ENCODE data around the gene HOXB6. TPM values are rescaled to one million over a fixed set of nuclear protein-coding genes. Genes with fewer than 3 reads are reported as not detected.
A peak's percentile ranks its signal among the peaks of the same experiment; 100 is the strongest.

Gene HOXB6
- total RNA-seq, 5 donors from 2014 or later (not counting 1 experiment from before 2014, with no cell fraction given): 0.16 to 0.33 TPM; not detected in 3

GRCh38 chr17:48575673-48576478 is 28.9 kb downstream of the HOXB6 start:
- POLR2A ChIA-PET: no interaction called here
- Mint-ChIP-seq H3K4me3 (peak overlapping the region in 2 of 3 donors; percentile 17 to 55), H3K27ac (peak overlapping the region in 1 of 2 donors; percentile 43), H3K4me1 (peaks cover 23 to 46% (median 32%) of the 10 kb centered on the region in 3 donors), H3K36me3 (peaks cover 7% of the 10 kb centered on the region), H3K27me3 (peaks cover 22 to 24% of the 10 kb centered on the region in 2 donors), H3K9me3 (no peaks in the 10 kb centered on the region)
- H3K4me1 ChIP-seq (ENCODE audit: control insufficient read depth in 1 of 2, extremely low read depth in 1 of 2, insufficient read depth in 2 of 2, low read length in 2 of 2): peaks cover 8 to 42% of the 10 kb centered on the region in 2 experiments
- no peak overlapping the region for H3K4me3 ChIP-seq (ENCODE audit: control insufficient read depth in 1 of 2, extremely low read depth in 1 of 2, low read length in 1 of 2)
- no peaks in the 10 kb centered on the region for H3K9me3 ChIP-seq
- CTCF ChIA-PET: interaction anchor here in 1 of 2 donors (0.5 to 1.0 kb wide), 3 partner anchors 34 to 310 kb away, joined by 3 read pairs; no protein-coding TSS in a partner anchor
- peaks cover 0 to 4% of the 10 kb centered on the region in 2 donors for H3K36me3 ChIP-seq (ENCODE audit: control insufficient read depth in 2 of 2, extremely low read depth in 1 of 2, insufficient read depth in 1 of 2, low read length in 1 of 2)
- no peak overlapping the region for H3K27ac ChIP-seq (ENCODE audit: low read length)
- ATAC-seq (replicated peaks in 1 of 4) (no peak), DNase-seq (no peak)
- peaks cover 0 to 45% of the 10 kb centered on the region in 2 experiments for H3K27me3 ChIP-seq (replicated peaks in 1 of 2; ENCODE audit: control insufficient read depth in 2 of 2, extremely low read depth in 1 of 2, insufficient read depth in 2 of 2, low read length in 1 of 2)
- 91% methylated on average over 13 of the region's 22 CpGs for WGBS (ENCODE audit: insufficient coverage)

GRCh38 chr17:48575066-48575582 is 29.7 kb downstream of the HOXB6 start:
- DNase-seq (no peak), ATAC-seq (replicated peaks in 1 of 4) (no peak)
- H3K27me3 ChIP-seq (replicated peaks in 1 of 2; ENCODE audit: control insufficient read depth in 2 of 2, extremely low read depth in 1 of 2, insufficient read depth in 2 of 2, low read length in 1 of 2): peaks cover 0 to 42% of the 10 kb centered on the region in 2 experiments
- Mint-ChIP-seq H3K9me3 (no peaks in the 10 kb centered on the region), H3K4me1 (peaks cover 17 to 39% (median 27%) of the 10 kb centered on the region in 3 donors), H3K27me3 (peaks cover 15 to 17% of the 10 kb centered on the region in 2 donors), H3K4me3 (no peak overlapping the region), H3K36me3 (peaks cover 7% of the 10 kb centered on the region), H3K27ac (no peak overlapping the region)
- H3K9me3 ChIP-seq: no peaks in the 10 kb centered on the region
- POLR2A ChIA-PET: no interaction called here
- 100% methylated on average over 2 of the region's 7 CpGs for WGBS (ENCODE audit: insufficient coverage)
- H3K27ac ChIP-seq (ENCODE audit: low read length): no peak overlapping the region
- H3K4me3 ChIP-seq (ENCODE audit: control insufficient read depth in 1 of 2, extremely low read depth in 1 of 2, low read length in 1 of 2): no peak overlapping the region
- H3K36me3 ChIP-seq (ENCODE audit: control insufficient read depth in 2 of 2, extremely low read depth in 1 of 2, insufficient read depth in 1 of 2, low read length in 1 of 2): peaks cover 0 to 4% of the 10 kb centered on the region in 2 donors
- peaks cover 8 to 36% of the 10 kb centered on the region in 2 experiments for H3K4me1 ChIP-seq (ENCODE audit: control insufficient read depth in 1 of 2, extremely low read depth in 1 of 2, insufficient read depth in 2 of 2, low read length in 2 of 2)
- CTCF ChIA-PET: interaction anchor here in 1 of 2 donors (0.5 to 1.4 kb wide), 4 partner anchors 12 to 309 kb away, joined by 3 to 9 read pairs (median 4); partner anchors contain the start of gene HOXB5

- H3K4me1 ChIP-seq (ENCODE audit: control insufficient read depth in 1 of 2, extremely low read depth in 1 of 2, insufficient read depth in 2 of 2, low read length in 2 of 2): peaks cover 8 to 32% of the 10 kb centered on the region in 2 experiments
- H3K9me3 ChIP-seq: no peaks in the 10 kb centered on the region
- H3K27me3 ChIP-seq (replicated peaks in 1 of 2; ENCODE audit: control insufficient read depth in 2 of 2, extremely low read depth in 1 of 2, insufficient read depth in 2 of 2, low read length in 1 of 2): peaks cover 0 to 38% of the 10 kb centered on the region in 2 experiments
- 100% methylated on average over 3 of the region's 8 CpGs for WGBS (ENCODE audit: insufficient coverage)
- no peak overlapping the region for H3K27ac ChIP-seq (ENCODE audit: low read length)
- Mint-ChIP-seq H3K9me3 (no peaks in the 10 kb centered on the region), H3K27me3 (peaks cover 9 to 18% of the 10 kb centered on the region in 2 donors), H3K4me1 (peaks cover 11 to 36% (median 24%) of the 10 kb centered on the region in 3 donors), H3K27ac (no peak overlapping the region), H3K4me3 (no peak overlapping the region), H3K36me3 (peaks cover 7% of the 10 kb centered on the region)
- peaks cover 0 to 4% of the 10 kb centered on the region in 2 donors for H3K36me3 ChIP-seq (ENCODE audit: control insufficient read depth in 2 of 2, extremely low read depth in 1 of 2, insufficient read depth in 1 of 2, low read length in 1 of 2)
- ATAC-seq (replicated peaks in 1 of 4) (no peak), DNase-seq (no peak)
- CTCF ChIA-PET: interaction anchor here in 1 of 2 donors (0.6 to 1.4 kb wide), 4 partner anchors 13 to 392 kb away, joined by 3 to 9 read pairs (median 4); partner anchors contain the start of gene HOXB5
- H3K4me3 ChIP-seq (ENCODE audit: control insufficient read depth in 1 of 2, extremely low read depth in 1 of 2, low read length in 1 of 2): no peak overlapping the region
- POLR2A ChIA-PET: no interaction called here
Measured at GRCh38 chr17:48574505-48575065, 30.2 kb downstream of the HOXB6 start.

- H3K36me3 ChIP-seq (ENCODE audit: control insufficient read depth in 2 of 2, extremely low read depth in 1 of 2, insufficient read depth in 1 of 2, low read length in 1 of 2): peaks cover 0 to 4% of the 10 kb centered on the region in 2 donors
- no peak overlapping the region for H3K4me3 ChIP-seq (ENCODE audit: control insufficient read depth in 1 of 2, extremely low read depth in 1 of 2, low read length in 1 of 2)
- DNase-seq: no peak
- H3K36me3 Mint-ChIP-seq: peaks cover 15% of the 10 kb centered on the region
- H3K9me3 ChIP-seq: no peaks in the 10 kb centered on the region
- ATAC-seq (replicated peaks in 1 of 4): no peak
- H3K4me1 Mint-ChIP-seq: peaks cover 0 to 24% (median 13%) of the 10 kb centered on the region in 3 donors
- peaks cover 0 to 30% of the 10 kb centered on the region in 2 experiments for H3K27me3 ChIP-seq (replicated peaks in 1 of 2; ENCODE audit: control insufficient read depth in 2 of 2, extremely low read depth in 1 of 2, insufficient read depth in 2 of 2, low read length in 1 of 2)
- no peak overlapping the region for H3K27ac Mint-ChIP-seq
- no peak overlapping the region for H3K27ac ChIP-seq (ENCODE audit: low read length)
- POLR2A ChIA-PET: no interaction called here
- peaks cover 0 to 13% of the 10 kb centered on the region in 2 experiments for H3K4me1 ChIP-seq (ENCODE audit: control insufficient read depth in 1 of 2, extremely low read depth in 1 of 2, insufficient read depth in 2 of 2, low read length in 2 of 2)
- no peak overlapping the region for H3K4me3 Mint-ChIP-seq
- H3K9me3 Mint-ChIP-seq: no peaks in the 10 kb centered on the region
- no CpG with 5 or more reads among the region's 1 CpG for WGBS (ENCODE audit: insufficient coverage)
- peaks cover 0 to 18% of the 10 kb centered on the region in 2 donors for H3K27me3 Mint-ChIP-seq
- CTCF ChIA-PET: no interaction called here
Measured at GRCh38 chr17:48571826-48572417, 32.9 kb downstream of the HOXB6 start.

- no peak overlapping the region for H3K27ac ChIP-seq (ENCODE audit: low read length)
- peaks cover 0 to 30% of the 10 kb centered on the region in 2 experiments for H3K27me3 ChIP-seq (replicated peaks in 1 of 2; ENCODE audit: control insufficient read depth in 2 of 2, extremely low read depth in 1 of 2, insufficient read depth in 2 of 2, low read length in 1 of 2)
- peaks cover 0 to 4% of the 10 kb centered on the region in 2 donors for H3K36me3 ChIP-seq (ENCODE audit: control insufficient read depth in 2 of 2, extremely low read depth in 1 of 2, insufficient read depth in 1 of 2, low read length in 1 of 2)
- no peaks in the 10 kb centered on the region for H3K9me3 Mint-ChIP-seq
- peaks cover 0 to 7% of the 10 kb centered on the region in 2 experiments for H3K4me1 ChIP-seq (ENCODE audit: control insufficient read depth in 1 of 2, extremely low read depth in 1 of 2, insufficient read depth in 2 of 2, low read length in 2 of 2)
- H3K9me3 ChIP-seq: no peaks in the 10 kb centered on the region
- POLR2A ChIA-PET: no interaction called here
- H3K27ac Mint-ChIP-seq: no peak overlapping the region
- H3K4me3 ChIP-seq (ENCODE audit: control insufficient read depth in 1 of 2, extremely low read depth in 1 of 2, low read length in 1 of 2): no peak overlapping the region
- H3K4me1 Mint-ChIP-seq: peaks cover 0 to 21% (median 10%) of the 10 kb centered on the region in 3 donors
- DNase-seq (no peak), ATAC-seq (replicated peaks in 1 of 4) (no peak)
- CTCF ChIA-PET: no interaction called here
- no peak overlapping the region for H3K4me3 Mint-ChIP-seq
- 89% methylated on average over 15 of the region's 26 CpGs for WGBS (ENCODE audit: insufficient coverage)
- H3K36me3 Mint-ChIP-seq: peaks cover 15% of the 10 kb centered on the region
- peaks cover 0 to 16% of the 10 kb centered on the region in 2 donors for H3K27me3 Mint-ChIP-seq
Measured at GRCh38 chr17:48571024-48571818, 33.6 kb downstream of the HOXB6 start.

All from T-cell (primary cell).